GM19035 (cell line): ENCODE results near the gene EPB41.
"Not testable (repeated sequence)": the region's sequence is repeated elsewhere in the genome, so short reads cannot be mapped to it uniquely, and the experiment has no call there.

Experiments
- ATAC-seq: cut with Tn5 transposase; IDR thresholded peaks from one replicate; pipeline ENCODE4 v1.9.1; 2021; ENCODE audit not compliant: unreplicated experiment

Gene EPB41

GRCh38 chr1:29124366-29125236 is 210.2 kb downstream of the EPB41 start:
- ATAC-seq: no peak

- no peak for ATAC-seq
Observed at GRCh38 chr1:29125237-29125641, 210.9 kb downstream of the EPB41 start.

DNA sequence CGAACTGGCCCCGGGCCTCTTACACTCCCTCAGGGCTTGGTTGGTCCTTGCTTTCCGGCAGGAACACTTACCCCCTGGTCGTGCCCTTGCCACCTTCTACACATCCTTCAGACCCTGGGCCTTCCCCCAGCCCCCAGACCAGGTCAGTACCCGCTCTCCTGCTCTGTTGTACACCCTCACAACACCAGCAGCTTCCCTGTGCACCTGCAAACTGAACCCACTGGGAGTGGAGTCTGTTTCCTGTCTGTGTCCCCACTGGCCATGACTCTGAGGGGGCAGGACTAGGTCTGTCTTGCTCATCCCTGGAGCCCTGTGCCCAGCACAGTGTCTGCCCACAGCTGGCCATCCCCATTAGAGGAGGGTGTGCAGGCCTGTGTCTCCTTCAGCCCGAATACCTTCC is 211.4 kb downstream of the EPB41 start:
- ATAC-seq: no peak

DNA sequence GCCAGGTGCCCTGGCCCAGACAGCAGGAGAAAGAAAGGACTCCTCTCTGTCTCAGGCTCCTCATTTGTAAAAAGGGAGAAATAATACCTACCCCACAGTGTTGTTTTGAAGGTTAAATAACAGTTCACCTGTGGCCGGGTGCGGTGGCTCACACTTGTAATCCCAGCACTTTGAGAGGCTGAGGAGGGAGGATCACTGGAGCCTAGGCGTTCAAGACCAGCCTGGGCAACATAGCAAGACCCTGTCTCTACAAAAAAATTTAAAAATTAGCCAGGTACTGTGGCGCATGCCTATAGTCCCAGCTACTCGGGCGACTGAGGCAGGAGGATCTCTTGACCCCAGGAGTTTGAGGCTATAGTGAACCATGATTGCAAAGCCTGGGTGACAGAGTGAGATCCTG is 211.8 kb downstream of the EPB41 start:
- no peak for ATAC-seq

DNA sequence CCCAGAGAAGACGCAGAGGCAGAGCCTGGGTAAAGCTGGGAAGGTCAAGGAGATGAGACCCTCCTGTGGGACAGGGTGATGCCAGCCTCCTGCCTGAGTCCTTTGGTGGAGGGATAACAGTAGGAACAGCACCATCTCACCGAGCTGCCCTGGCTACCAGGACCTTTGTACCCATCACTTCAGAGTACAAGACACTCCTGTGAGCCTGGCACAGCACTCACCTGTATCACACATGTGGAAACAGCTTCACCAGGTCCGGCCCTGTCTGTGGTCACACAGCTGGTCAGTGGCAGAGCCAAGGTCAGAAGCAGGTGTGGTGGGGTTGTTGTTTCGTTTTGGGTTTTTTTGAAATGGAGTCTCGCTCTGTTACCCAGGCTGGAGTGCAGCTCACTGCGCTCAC is 214.4 kb downstream of the EPB41 start:
- ATAC-seq: no peak

DNA sequence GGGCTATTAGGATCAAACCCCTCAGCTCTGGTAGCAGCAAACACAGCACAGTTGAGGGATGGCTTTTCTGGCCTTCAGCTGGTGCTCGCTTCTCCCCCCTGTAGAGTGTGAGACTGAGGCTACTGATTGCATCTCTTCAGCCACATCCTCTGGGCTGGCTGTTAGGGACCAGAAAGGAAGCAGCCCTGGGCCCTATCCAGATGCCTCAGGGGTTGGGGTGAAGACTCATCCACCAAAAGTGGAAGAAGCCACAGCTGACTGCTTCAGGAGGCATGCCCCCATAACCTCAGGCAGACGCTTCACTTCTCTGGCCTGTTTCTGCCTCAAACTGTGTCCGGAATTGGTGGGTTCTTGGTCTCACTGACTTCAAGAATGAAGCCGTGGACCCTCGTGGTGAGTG is 215.5 kb downstream of the EPB41 start:
- ATAC-seq: no peak

GRCh38 chr1:29131056-29131455 is 216.7 kb downstream of the EPB41 start:
- not testable (repeated sequence) for ATAC-seq

DNA sequence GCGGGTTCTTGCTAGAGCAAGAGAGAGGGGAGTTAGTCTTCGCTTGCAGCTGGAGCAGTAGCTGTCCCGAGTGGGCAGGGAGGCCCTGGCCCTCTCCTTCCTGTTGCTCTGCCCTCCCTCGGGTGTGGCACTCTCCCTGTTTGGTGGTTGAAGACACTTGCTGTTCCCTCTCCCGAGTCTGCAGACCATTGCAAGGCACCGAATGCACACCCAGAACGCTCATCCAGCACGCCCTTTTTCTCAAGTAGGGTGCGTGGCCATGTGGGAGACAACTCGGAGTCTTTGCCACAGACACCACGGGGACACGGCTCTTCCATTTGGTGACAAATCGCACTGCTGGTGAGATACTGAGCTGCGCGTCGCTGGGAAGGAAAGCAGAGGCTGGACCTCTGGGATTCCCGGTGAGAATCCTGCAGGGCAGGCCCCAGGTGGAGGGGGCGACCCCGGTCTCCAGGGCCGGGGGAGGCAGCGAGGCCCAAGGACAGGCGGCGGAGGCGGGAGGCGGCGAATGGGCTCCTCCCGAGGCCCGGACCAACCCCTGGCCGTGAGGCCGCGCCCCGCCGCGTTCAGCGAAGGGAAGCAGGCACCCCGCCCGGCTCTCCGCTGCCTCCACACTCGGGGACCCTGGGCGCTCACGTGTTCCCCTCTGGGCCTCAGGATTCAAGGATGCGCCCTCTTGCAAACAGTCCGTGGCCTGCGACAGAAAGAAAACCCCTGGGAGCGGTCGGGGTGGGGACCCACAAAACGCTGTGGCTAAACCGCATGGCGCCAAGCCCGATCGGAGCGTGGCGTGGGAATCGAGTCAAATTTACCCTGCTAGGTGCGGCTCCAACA is 219.7 kb downstream of the EPB41 start:
- no peak for ATAC-seq

DNA sequence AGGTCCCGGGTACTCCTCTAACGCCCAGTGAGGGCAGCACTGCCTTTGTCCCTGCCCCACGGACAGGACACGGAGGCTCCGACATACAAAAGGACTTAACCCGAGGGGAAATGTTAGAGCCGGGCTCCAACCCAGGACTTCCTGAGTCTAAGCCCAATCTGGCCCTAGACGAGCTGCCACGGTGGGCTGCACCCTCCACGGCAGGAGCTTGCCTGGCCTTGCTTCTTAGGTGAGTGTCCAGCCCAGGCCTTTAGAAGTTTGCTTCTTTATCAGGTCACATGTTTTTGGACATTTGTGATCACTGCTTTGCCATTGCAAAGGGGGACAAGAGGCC is 220.3 kb downstream of the EPB41 start:
- no peak for ATAC-seq

DNA sequence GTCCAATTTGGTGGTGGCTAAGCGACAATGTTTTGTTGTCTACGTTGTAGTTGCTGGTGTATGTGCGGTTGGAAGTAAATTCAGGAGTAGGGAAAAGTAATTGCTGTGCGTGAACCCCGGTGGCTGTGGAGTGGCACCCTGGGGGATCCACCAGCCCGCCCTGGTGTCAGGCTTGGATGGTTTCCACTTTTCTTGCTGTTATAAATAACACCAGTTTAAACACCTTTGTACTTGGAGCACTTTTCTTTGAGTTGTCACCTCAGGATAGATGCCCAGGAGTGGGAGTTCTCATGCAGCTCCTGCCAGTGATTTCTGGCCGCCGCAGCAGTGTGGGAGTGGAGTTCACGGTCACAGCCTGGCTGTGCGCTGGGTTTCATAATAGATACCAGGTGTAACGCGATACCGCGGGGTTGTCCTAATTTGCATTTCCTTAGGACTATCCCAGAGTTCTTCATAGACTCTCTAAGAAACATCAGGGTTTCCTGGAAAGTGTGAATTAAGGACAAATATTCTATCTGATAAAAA is 222.1 kb downstream of the EPB41 start:
- ATAC-seq: no peak

- no peak for ATAC-seq
Observed at GRCh38 chr1:29142714-29143113, 228.3 kb downstream of the EPB41 start.

- ATAC-seq: no peak
Observed at GRCh38 chr1:29144178-29144577, 229.8 kb downstream of the EPB41 start.

DNA sequence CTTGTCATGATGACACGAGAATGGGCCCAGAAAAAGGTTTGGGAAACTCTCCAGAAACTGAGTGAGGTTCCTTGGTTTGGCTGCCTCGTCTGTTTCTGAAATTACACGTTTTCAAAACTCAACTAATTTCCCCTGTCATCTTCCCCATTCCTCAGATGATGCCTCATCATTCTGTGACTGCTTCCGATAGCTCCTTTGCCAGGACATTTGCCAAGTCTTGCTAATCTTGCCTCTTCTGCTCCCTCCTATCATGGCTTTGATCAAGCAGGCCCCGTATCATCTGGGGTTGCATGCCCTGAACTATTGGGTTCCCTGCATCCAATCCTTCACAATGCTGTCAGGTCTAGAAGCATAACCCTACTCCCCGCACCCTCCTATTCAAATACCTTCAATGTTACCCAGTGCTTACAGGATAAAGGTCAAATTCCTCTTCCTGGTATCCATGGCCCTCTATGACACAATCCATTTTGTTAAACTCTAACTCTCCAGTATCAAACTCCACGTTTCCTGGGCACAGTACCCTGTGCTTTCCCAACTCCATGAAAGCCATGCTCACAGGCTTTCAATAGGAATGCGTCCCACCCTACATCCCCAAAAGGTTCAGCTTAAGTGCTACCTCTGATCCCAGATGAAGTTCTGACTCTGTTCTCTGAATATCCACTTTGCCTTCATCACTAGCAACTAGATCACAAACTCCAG is 231.5 kb downstream of the EPB41 start:
- no peak for ATAC-seq

GRCh38 chr1:29148656-29149491 is 234.5 kb downstream of the EPB41 start:
- ATAC-seq: no peak

DNA sequence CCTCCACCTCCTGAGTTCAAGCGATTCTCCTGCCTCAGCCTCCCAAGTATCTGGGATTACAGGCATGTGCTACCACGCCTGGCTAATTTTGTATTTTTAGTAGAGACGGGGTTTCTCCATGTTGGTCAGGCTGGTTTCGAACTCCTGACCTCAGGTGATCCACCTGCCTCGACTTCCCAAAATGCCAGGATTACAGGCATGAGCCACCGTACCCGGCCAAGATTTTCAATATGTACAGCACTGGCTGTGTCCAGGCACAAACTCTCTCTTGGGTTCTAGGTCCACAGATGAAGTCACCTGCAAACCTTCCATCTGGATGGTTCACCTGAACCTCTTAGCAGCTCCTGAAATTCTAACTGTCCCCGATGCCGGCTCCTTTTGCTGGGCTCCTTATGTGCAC is 236.0 kb downstream of the EPB41 start:
- ATAC-seq: not testable (repeated sequence)

GRCh38 chr1:29152046-29152805 is 237.9 kb downstream of the EPB41 start:
- no peak for ATAC-seq

GRCh38 chr1:29156543-29157268 is 242.3 kb downstream of the EPB41 start:
- ATAC-seq: no peak

DNA sequence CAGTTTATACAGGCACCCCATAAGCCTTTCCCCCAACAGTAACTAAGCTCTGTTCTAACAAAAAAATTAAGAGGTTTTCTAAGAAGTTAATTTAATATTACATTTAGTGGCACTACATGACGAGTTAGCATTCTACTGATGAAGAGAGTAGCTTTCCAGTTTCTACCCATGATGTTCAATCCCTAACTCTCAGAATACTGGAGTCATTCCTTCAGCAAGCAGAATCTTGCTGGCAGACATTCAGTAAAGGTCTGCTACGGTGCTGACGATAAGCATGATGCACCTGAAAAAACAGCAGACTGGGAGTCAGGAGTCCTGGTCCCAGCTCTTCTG is 242.9 kb downstream of the EPB41 start:
- ATAC-seq: no peak

GRCh38 chr1:29159773-29160172 is 245.4 kb downstream of the EPB41 start:
- ATAC-seq: no peak
